ENCODE results near the gene SPATA31E1.

SPATA31E1 gene

DNA sequence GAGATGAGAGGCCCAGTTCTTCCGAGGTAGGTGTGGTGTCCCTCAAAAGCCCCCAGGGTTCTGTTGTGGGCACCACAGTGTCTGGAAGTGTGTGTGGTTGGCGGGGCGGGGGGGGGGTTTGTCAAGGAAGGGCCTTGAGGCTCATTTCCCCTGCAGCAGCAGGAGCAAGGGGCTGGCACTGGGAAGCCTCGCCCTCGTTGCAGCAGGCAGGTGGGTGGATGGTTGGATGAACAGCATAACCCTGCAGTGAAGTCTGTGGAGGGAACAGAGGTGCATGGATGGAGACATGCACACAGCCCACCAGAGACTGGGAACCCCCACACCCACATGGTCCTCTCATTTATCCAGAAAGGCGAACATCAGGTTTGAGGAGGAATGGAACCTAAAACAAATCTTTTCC, 2.0 kb upstream of the SPATA31E1 start:
- TF ChIP-seq, protein P1, sequence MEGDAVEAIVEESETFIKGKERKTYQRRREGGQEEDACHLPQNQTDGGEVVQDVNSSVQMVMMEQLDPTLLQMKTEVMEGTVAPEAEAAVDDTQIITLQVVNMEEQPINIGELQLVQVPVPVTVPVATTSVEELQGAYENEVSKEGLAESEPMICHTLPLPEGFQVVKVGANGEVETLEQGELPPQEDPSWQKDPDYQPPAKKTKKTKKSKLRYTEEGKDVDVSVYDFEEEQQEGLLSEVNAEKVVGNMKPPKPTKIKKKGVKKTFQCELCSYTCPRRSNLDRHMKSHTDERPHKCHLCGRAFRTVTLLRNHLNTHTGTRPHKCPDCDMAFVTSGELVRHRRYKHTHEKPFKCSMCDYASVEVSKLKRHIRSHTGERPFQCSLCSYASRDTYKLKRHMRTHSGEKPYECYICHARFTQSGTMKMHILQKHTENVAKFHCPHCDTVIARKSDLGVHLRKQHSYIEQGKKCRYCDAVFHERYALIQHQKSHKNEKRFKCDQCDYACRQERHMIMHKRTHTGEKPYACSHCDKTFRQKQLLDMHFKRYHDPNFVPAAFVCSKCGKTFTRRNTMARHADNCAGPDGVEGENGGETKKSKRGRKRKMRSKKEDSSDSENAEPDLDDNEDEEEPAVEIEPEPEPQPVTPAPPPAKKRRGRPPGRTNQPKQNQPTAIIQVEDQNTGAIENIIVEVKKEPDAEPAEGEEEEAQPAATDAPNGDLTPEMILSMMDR (IDR thresholded peaks at IDR 0.05; ENCODE audit: low read depth, low read length), result no peak
- DNase-seq (ENCODE audit: low read depth, low spot score), result no peak
- in situ Hi-C loops (cut with HindIII; ENCODE audit: low sequenced_read_pairs), result no loop called here
- no peak overlapping the region for H3K4me3 ChIP-seq (ENCODE audit: low read depth, low read length)

- in situ Hi-C loops (cut with HindIII; ENCODE audit: low sequenced_read_pairs), result no loop called here
- H3K4me3 ChIP-seq (ENCODE audit: low read depth, low read length), result no peak overlapping the region
- DNase-seq (ENCODE audit: low read depth, low spot score), result no peak
- TF ChIP-seq, protein P1 (IDR thresholded peaks at IDR 0.05; ENCODE audit: low read depth, low read length), result no peak
Observed at GRCh38 chr9:87883274-87883673, 597 bp downstream of the SPATA31E1 start.

- DNase-seq (ENCODE audit: low read depth, low spot score), result no peak
- TF ChIP-seq, protein P1 (IDR thresholded peaks at IDR 0.05; ENCODE audit: low read depth, low read length), result peak; percentile 25
- in situ Hi-C loops (cut with HindIII; ENCODE audit: low sequenced_read_pairs), result no loop called here
- no peak overlapping the region for H3K4me3 ChIP-seq (ENCODE audit: low read depth, low read length)
Observed at GRCh38 chr9:87883990-87884389, 1.3 kb downstream of the SPATA31E1 start.

DNA sequence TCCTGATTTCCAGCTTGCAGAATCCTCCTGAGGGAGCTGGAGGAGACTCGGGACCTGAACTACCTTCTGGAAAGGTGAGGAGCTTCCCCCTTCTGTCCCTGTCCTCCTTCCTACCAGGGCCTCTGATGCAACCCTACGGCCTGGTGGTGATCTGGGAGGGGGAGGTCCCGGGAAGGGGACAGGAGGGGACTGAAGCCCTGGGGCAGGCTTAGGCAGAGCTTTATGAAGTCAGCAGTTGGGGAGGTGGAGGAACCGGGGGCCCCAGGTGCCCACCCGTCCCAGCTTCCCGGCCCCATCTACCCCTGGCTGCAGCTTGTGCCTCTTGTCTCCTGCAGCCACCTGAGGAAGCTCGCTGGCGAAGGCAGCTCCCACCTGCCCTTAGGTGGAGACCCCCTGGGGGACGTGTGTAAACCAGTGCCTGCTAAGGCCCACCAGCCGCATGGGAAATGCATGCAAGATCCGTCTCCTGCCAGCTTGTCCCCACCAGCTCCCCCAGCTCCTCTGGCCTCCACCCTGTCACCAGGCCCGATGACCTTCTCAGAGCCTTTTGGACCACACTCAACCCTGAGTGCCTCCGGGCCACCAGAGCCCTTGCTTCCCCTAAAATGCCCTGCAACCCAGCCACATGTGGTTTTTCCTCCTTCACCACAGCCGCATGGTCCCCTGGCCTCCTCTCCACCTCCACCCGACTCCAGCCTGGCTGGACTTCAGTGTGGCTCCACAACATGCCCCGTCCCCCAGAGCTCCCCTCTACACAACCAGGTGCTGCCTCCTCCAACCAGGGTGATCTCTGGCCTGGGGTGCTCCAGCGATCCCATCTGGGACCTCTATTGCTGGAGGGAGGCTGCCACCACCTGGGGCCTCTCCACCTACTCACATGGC, 2.1 kb downstream of the SPATA31E1 start:
- TF ChIP-seq, protein P1 (IDR thresholded peaks at IDR 0.05; ENCODE audit: low read depth, low read length), result no peak
- no peak overlapping the region for H3K4me3 ChIP-seq (ENCODE audit: low read depth, low read length)
- no peak for DNase-seq (ENCODE audit: low read depth, low spot score)
- in situ Hi-C loops (cut with HindIII; ENCODE audit: low sequenced_read_pairs), result no loop called here

- DNase-seq (ENCODE audit: low read depth, low spot score), result no peak
- TF ChIP-seq, protein P1 (IDR thresholded peaks at IDR 0.05; ENCODE audit: low read depth, low read length), result no peak
- H3K4me3 ChIP-seq (ENCODE audit: low read depth, low read length), result no peak overlapping the region
- in situ Hi-C loops (cut with HindIII; ENCODE audit: low sequenced_read_pairs), result no loop called here
Observed at GRCh38 chr9:87885484-87886189, 3.0 kb downstream of the SPATA31E1 start.

DNA sequence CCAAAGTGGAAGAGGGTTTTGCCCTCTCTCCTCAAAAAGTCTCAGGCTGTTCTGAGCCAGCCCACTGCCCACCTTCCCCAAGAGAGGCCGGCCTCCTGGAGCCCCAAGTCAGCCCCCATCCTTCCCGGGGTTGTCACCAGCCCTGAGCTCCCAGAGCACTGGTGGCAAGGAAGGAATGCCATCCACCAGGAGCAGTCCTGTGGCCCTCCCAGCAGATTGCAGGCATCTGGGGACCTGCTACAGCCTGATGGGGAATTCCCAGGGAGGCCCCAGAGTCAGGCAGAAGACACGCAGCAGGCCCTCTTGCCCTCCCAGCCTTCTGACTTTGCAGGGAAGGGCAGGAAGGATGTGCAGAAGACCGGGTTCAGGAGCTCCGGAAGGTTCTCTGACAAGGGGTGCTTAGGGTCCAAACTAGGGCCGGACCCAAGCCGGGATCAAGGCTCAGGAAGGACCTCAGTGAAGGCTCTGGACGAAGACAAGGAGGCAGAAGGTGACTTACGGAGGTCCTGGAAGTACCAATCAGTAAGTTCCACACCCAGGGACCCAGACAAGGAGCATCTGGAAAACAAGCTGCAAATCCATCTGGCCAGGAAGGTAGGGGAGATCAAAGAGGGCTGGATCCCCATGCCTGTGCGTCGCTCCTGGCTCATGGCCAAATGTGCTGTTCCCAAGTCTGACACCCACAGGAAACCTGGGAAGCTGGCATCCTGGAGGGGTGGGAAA, 3.7 kb downstream of the SPATA31E1 start:
- H3K4me3 ChIP-seq (ENCODE audit: low read depth, low read length), result no peak overlapping the region
- no peak for DNase-seq (ENCODE audit: low read depth, low spot score)
- in situ Hi-C loops (cut with HindIII; ENCODE audit: low sequenced_read_pairs), result no loop called here
- TF ChIP-seq, protein P1 (IDR thresholded peaks at IDR 0.05; ENCODE audit: low read depth, low read length), result no peak

Measured in astrocyte of the spinal cord (primary cell).